ENCODE measurements around the gene PRICKLE1. TPM values are rescaled to one million over a fixed set of nuclear protein-coding genes. Genes with fewer than 3 reads are reported as not detected.

Gene PRICKLE1
- total RNA-seq, 1 experiment from 2014 or later, result 20.1 TPM

GRCh38 chr12:42420395-42420794, 169.2 kb downstream of the PRICKLE1 start:
- Histone ChIP-seq H3K9me3 (ENCODE audit: control insufficient read depth, insufficient read depth, low read depth, low read length) (no peaks in the 10 kb centered on the region), H3K36me3 (ENCODE audit: control insufficient read depth, insufficient read depth, low read length) (no peaks in the 10 kb centered on the region), H3K4me3 (ENCODE audit: low read depth in 2 of 2, low read length in 2 of 2) (no peak overlapping the region), H3K4me1 (ENCODE audit: control insufficient read depth, insufficient read depth, low read length) (peaks cover 4% of the 10 kb centered on the region; the same call in 1 of the 2 replicates), H3K27ac (ENCODE audit: low read length) (no peak overlapping the region), H3K27me3 (ENCODE audit: control insufficient read depth, insufficient read depth, low read length) (no peaks in the 10 kb centered on the region)
- ChIA-PET CTCF (interaction anchor here (0.6 kb wide), 1 partner anchor 8 kb away, joined by 4 read pairs; no protein-coding TSS in a partner anchor), POLR2A (no interaction called here)
- DNase-seq (ENCODE audit: low read depth, low spot score) (no peak), ATAC-seq (no peak)
- TF ChIP-seq SIN3A (IDR thresholded peaks at IDR 0.05; ENCODE audit: borderline replicate concordance, insufficient read depth, low read depth, low read length), result no peak
- no peak for TF ChIP-seq CTCF (IDR thresholded peaks at IDR 0.05)
- TF ChIP-seq POLR2AphosphoS5 (IDR thresholded peaks at IDR 0.05; ENCODE audit: low read depth, low read length), result no peak
- TF ChIP-seq TCF7L2 (IDR thresholded peaks at IDR 0.05; ENCODE audit: low read depth, low read length), result no peak
- TF ChIP-seq, protein P1, sequence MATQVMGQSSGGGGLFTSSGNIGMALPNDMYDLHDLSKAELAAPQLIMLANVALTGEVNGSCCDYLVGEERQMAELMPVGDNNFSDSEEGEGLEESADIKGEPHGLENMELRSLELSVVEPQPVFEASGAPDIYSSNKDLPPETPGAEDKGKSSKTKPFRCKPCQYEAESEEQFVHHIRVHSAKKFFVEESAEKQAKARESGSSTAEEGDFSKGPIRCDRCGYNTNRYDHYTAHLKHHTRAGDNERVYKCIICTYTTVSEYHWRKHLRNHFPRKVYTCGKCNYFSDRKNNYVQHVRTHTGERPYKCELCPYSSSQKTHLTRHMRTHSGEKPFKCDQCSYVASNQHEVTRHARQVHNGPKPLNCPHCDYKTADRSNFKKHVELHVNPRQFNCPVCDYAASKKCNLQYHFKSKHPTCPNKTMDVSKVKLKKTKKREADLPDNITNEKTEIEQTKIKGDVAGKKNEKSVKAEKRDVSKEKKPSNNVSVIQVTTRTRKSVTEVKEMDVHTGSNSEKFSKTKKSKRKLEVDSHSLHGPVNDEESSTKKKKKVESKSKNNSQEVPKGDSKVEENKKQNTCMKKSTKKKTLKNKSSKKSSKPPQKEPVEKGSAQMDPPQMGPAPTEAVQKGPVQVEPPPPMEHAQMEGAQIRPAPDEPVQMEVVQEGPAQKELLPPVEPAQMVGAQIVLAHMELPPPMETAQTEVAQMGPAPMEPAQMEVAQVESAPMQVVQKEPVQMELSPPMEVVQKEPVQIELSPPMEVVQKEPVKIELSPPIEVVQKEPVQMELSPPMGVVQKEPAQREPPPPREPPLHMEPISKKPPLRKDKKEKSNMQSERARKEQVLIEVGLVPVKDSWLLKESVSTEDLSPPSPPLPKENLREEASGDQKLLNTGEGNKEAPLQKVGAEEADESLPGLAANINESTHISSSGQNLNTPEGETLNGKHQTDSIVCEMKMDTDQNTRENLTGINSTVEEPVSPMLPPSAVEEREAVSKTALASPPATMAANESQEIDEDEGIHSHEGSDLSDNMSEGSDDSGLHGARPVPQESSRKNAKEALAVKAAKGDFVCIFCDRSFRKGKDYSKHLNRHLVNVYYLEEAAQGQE (IDR thresholded peaks at IDR 0.05; ENCODE audit: insufficient read depth in 1 of 2, low read depth in 2 of 2, low read length in 1 of 2), result no peak
- BruUV-seq (replicated peaks), result no TSS peak
- intact Hi-C loops (cut with micrococcal nuclease; ENCODE audit: unreplicated experiment) (no loop called here), in situ Hi-C loops (cut with HindIII; ENCODE audit: low pct_unique_long_range_greater_than_20kb, low sequenced_read_pairs) (no loop called here)

GRCh38 chr12:42410340-42410739, 179.2 kb downstream of the PRICKLE1 start:
- ChIA-PET POLR2A (no interaction called here), CTCF (no interaction called here)
- peaks cover 2% of the 10 kb centered on the region; the same call in 1 of the 2 replicates for H3K36me3 ChIP-seq (ENCODE audit: control insufficient read depth, insufficient read depth, low read length)
- ATAC-seq (no peak), DNase-seq (ENCODE audit: low read depth, low spot score) (no peak)
- no peaks in the 10 kb centered on the region for H3K27me3 ChIP-seq (ENCODE audit: control insufficient read depth, insufficient read depth, low read length)
- no TSS peak for BruUV-seq (replicated peaks)
- intact Hi-C loops (cut with micrococcal nuclease; ENCODE audit: unreplicated experiment), result no loop called here
- TF ChIP-seq, protein P1 (IDR thresholded peaks at IDR 0.05; ENCODE audit: insufficient read depth in 1 of 2, low read depth in 2 of 2, low read length in 1 of 2), result no peak
- TF ChIP-seq SIN3A (IDR thresholded peaks at IDR 0.05; ENCODE audit: borderline replicate concordance, insufficient read depth, low read depth, low read length), result no peak
- no peak overlapping the region for H3K4me3 ChIP-seq (ENCODE audit: low read depth in 2 of 2, low read length in 2 of 2)
- no peak overlapping the region for H3K27ac ChIP-seq (ENCODE audit: low read length)
- in situ Hi-C loops (cut with HindIII; ENCODE audit: low pct_unique_long_range_greater_than_20kb, low sequenced_read_pairs), result no loop called here
- H3K9me3 ChIP-seq (ENCODE audit: control insufficient read depth, insufficient read depth, low read depth, low read length), result no peaks in the 10 kb centered on the region
- H3K4me1 ChIP-seq (ENCODE audit: control insufficient read depth, insufficient read depth, low read length), result peaks cover 6% of the 10 kb centered on the region; the same call in 1 of the 2 replicates
